Erythroblast (primary cell): ENCODE measurements around the gene HAND1.

ENCODE experiments used
- GATA1 ChIP-seq: IDR thresholded peaks from 2 replicates; pipeline ENCODE4 v1.6.1; 2011; ENCODE audit warnings: low read depth, mild to moderate bottlenecking, control low read depth, low read length, moderate library complexity
- POLR2A ChIP-seq: IDR thresholded peaks from 2 replicates; pipeline ENCODE4 v1.6.1; 2011; ENCODE audit warnings: mild to moderate bottlenecking, low read length

DNA sequence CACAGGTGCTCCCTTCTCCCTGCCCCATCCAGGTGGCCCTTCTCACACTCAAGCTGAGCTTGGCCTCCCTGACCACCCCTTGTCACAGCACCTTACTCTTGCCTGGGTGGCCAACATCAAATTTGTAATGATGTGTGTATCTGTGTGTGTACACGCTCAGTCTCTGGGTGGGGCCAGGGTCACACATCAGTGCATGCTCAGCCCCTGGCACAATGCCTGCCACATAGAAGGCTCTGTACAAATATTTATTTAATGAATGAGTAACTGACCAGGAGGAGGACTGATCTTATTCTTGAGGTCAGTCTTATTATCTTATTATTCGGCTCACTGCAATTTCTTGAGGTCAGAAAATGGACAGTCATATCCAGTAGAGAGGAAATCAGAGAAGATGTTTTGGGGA lies 41.3 kb upstream of the HAND1 start:
- TF ChIP-seq POLR2A = no peak
- no peak for TF ChIP-seq GATA1
